H1 (cell line): ENCODE measurements around the gene TMEM145. TPM values are rescaled to one million over a fixed set of nuclear protein-coding genes. Genes with fewer than 3 reads are reported as not detected.

Experiments
- BCL11A ChIP-seq, 2 experiments: IDR thresholded peaks; one replicate each; pipeline ENCODE4 v1.6.1; 2011; ENCODE audit warnings: low read depth in 2 of 2, low read length in 2 of 2, mild to moderate bottlenecking in 2 of 2
- CEBPB ChIP-seq: IDR thresholded peaks from 2 replicates; pipeline ENCODE4 v1.6.1; 2012; ENCODE audit warnings: low read depth, low read length
- CHD1 ChIP-seq: IDR thresholded peaks from 2 replicates; pipeline ENCODE4 v1.6.1; 2012; ENCODE audit warnings: low read depth, low read length, improper control_type of control experiment
- CTBP2 ChIP-seq: IDR thresholded peaks from 2 replicates; pipeline ENCODE4 v1.7.0; 2011; ENCODE audit warnings: borderline replicate concordance, mild to moderate bottlenecking, moderate library complexity, mixed read lengths, low read length; ENCODE audit not compliant: insufficient read depth, insufficient read length
- CTCF ChIP-seq, 3 experiments: IDR thresholded peaks; 1 replicate in 2 of 3; 2 replicates in 1 of 3; pipeline versions ENCODE4 v1.5.1 to v1.6.1; 2011; ENCODE audit warnings: low read length in 3 of 3, mild to moderate bottlenecking in 3 of 3, inconsistent platforms in 2 of 3, low read depth in 1 of 3, moderate library complexity in 1 of 3; ENCODE audit not compliant: insufficient read depth in 1 of 3; ENCODE audit errors: control extremely low read depth in 1 of 3
- HDAC6 ChIP-seq: IDR thresholded peaks from one replicate; pipeline ENCODE4 v1.7.1; 2012; ENCODE audit warnings: low read depth, mild to moderate bottlenecking, inconsistent platforms, low read length, moderate library complexity
- JUN ChIP-seq: IDR thresholded peaks from 2 replicates; pipeline ENCODE4 v1.6.1; 2011; ENCODE audit warnings: low read depth, mild to moderate bottlenecking, improper control_type of control experiment, low read length
- MAX ChIP-seq: IDR thresholded peaks from 2 replicates; pipeline ENCODE4 v1.6.1; 2012; ENCODE audit warnings: inconsistent platforms
- NANOG ChIP-seq: IDR thresholded peaks from 2 replicates; pipeline ENCODE4 v1.6.1; 2011; ENCODE audit warnings: low read length, low read depth, mild to moderate bottlenecking, inconsistent platforms; ENCODE audit not compliant: insufficient read depth, poor library complexity, severe bottlenecking
- PHF8 ChIP-seq: fragments of 200-600 bp; sonication (generic); conservative IDR thresholded peaks from 2 replicates; pipeline ENCODE4 v1.7.1; 2012; ENCODE audit warnings: low read depth, mild to moderate bottlenecking, inconsistent platforms, low read length, moderate library complexity
- RBBP5 ChIP-seq: IDR thresholded peaks from 2 replicates; pipeline ENCODE4 v1.7.1; 2012; ENCODE audit warnings: low read depth, mild to moderate bottlenecking, inconsistent platforms, low read length, moderate library complexity, borderline replicate concordance
- RNF2 ChIP-seq: fragments of 200-900, 300-1000 bp; sonication (generic); IDR thresholded peaks from 2 replicates; pipeline ENCODE4 v1.7.1; 2016; ENCODE audit warnings: borderline replicate concordance, low read depth, mild to moderate bottlenecking, antibody characterized with exemption, low read length; ENCODE audit not compliant: poor library complexity, severe bottlenecking; ENCODE audit errors: missing control alignments
- RXRA ChIP-seq: IDR thresholded peaks from 2 replicates; pipeline ENCODE4 v1.6.1; 2011; ENCODE audit warnings: low read depth, mild to moderate bottlenecking, low read length, moderate library complexity; ENCODE audit not compliant: insufficient read depth
- SIN3A ChIP-seq, 2 experiments: IDR thresholded peaks in 1 of 2; conservative IDR thresholded peaks in 1 of 2; 2 replicates each; pipeline ENCODE4 v1.6.1; 2011 to 2012; ENCODE audit warnings: low read length in 2 of 2, improper control_type of control experiment in 1 of 2, low read depth in 1 of 2, mild to moderate bottlenecking in 1 of 2
- SIX5 ChIP-seq: IDR thresholded peaks from 2 replicates; pipeline ENCODE4 v1.6.1; 2011; ENCODE audit warnings: mild to moderate bottlenecking, low read depth, low read length
- TAF1 ChIP-seq: IDR thresholded peaks from 2 replicates; pipeline ENCODE4 v1.6.1; 2011; ENCODE audit warnings: mild to moderate bottlenecking, low read depth, low read length
- TAF7 ChIP-seq: optimal IDR thresholded peaks from 2 replicates; pipeline ENCODE3; 2011; ENCODE audit warnings: low read depth, mild to moderate bottlenecking, inconsistent platforms, low read length, moderate library complexity, borderline replicate concordance
- USF2 ChIP-seq: IDR thresholded peaks from 2 replicates; pipeline ENCODE4 v1.6.1; 2011; ENCODE audit warnings: low read length, improper control_type of control experiment
- ZNF274 ChIP-seq: IDR thresholded peaks from 2 replicates; pipeline ENCODE4 v1.7.0; 2012; ENCODE audit warnings: low read length, borderline replicate concordance; ENCODE audit errors: extremely low read depth
- polyA plus RNA-seq, 7 experiments: library from polyadenylated mRNA; depleted of rRNA in 3 of 7; stranded (reverse) in 5 of 7; unstranded in 2 of 7; fragments of >200 nt in 5 of 7; fragments of 200-250 nt in 2 of 7; gene quantifications; 1 replicate in 5 of 7; 2 replicates in 1 of 7; 4 replicates in 1 of 7; pipeline versions ENCODE4 v1.2.1 to v1.2.3, GENCODE V29; 2011 to 2013; ENCODE audit warnings: missing spikeins in 2 of 7, mixed read lengths in 2 of 7
- total RNA-seq: library from RNA; stranded (reverse); fragmentation: NEBNext Ultra II Directional; extraction: Animal tissue kit (Norgen Biotek cat#: 25700); gene quantifications from 2 replicates; pipeline ENCODE4 v1.2.1, GENCODE V29; 2021

The TMEM145 gene
- total and polyA plus RNA-seq, 2 of the 8 experiments (the other 6 are each of a cell fraction or from before 2014, with no cell fraction given), result 2.3 to 4.7 TPM

GRCh38 chr19:42268704-42269477 lies 44.2 kb upstream of the TMEM145 start, which contains the start of gene CIC (continued):
- TF ChIP-seq PHF8 (no peak), JUN (no peak), RBBP5 (no peak), CEBPB (no peak), CHD1 (no peak), ZNF274 (no peak), MAX (peak; percentile 29; the same call in 1 of the 2 replicates), CTCF (IDR thresholded peaks at IDR 0.05; ENCODE audit: control extremely low read depth in 1 of 3, insufficient read depth in 1 of 3, low read depth in 1 of 3, low read length in 3 of 3) (no peak), TAF7 (no peak), RXRA (no peak), BCL11A (IDR thresholded peaks at IDR 0.05; ENCODE audit: low read depth in 2 of 2, low read length in 2 of 2) (no peak), NANOG (peak; percentile 13), TAF1 (no peak), SIX5 (peak; percentile 93), RNF2 (no peak), HDAC6 (no peak), SIN3A (conservative IDR thresholded peaks at IDR 0.05 in 1 of 2, IDR thresholded peaks at IDR 0.05 in 1 of 2; ENCODE audit: low read depth in 1 of 2, low read length in 2 of 2) (peak in 1 of 2 experiments; percentile 80; a peak in 2 of 4 replicates), USF2 (no peak), CTBP2 (no peak)
